ENCODE results near the gene LSM4. TPM values are rescaled to one million over a fixed set of nuclear protein-coding genes. Genes with fewer than 3 reads are reported as not detected.

The LSM4 gene
- polyA plus RNA-seq, 1 experiment: 69.3 TPM

DNA sequence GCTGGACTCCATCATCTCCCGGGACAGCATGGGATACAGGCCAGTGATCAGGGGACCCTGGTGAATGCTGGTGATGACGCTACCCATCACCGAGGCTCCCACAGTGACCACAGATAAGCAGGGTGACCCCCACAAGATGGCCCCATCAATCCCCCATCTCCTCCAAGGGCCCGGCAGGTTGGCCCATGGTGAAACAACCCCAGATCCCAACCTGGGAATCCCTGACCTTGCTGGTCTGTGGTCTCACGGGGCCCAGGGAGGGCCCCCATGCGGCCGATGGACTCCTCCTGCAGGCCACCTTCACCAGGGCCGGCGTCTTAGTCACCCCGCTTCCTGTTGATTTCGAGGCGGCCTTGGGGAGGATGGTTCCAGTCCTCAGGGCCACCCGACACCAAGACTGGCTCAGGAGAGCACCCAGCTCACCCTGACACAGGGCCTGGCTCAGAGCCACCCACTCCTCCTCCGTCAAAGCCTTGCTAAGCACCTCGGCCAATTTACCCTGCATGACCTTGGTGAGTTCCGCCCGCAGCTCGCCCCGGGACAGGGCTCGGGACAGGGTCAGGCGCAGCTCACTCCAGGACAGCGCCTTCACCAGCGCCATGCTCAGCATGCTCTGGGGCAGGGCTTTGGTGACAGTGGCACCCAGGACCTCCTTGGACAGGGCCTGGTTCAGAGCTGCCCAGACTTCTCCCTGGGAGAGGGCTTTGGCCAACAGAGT, 58.6 kb downstream of the LSM4 start:
- no peak for DNase-seq (ENCODE audit: low read depth, low spot score)
- no peaks in the 10 kb centered on the region; the same call in 1 of the 2 replicates for H3K9me3 ChIP-seq (ENCODE audit: control insufficient read depth, insufficient read depth, low read length)
- H3K4me3 ChIP-seq (ENCODE audit: low read depth, low read length): no peak overlapping the region
- POLR2A ChIA-PET: interaction anchor here (2.1 kb wide), 1 partner anchor 17 kb away, joined by 5 read pairs; the partner anchor contains the start of gene JUND
- H3K27me3 ChIP-seq (ENCODE audit: control insufficient read depth, insufficient read depth, low read length): no peaks in the 10 kb centered on the region
- no peak overlapping the region for H3K27ac ChIP-seq (ENCODE audit: low read depth, low read length)
- TF ChIP-seq, protein P1, sequence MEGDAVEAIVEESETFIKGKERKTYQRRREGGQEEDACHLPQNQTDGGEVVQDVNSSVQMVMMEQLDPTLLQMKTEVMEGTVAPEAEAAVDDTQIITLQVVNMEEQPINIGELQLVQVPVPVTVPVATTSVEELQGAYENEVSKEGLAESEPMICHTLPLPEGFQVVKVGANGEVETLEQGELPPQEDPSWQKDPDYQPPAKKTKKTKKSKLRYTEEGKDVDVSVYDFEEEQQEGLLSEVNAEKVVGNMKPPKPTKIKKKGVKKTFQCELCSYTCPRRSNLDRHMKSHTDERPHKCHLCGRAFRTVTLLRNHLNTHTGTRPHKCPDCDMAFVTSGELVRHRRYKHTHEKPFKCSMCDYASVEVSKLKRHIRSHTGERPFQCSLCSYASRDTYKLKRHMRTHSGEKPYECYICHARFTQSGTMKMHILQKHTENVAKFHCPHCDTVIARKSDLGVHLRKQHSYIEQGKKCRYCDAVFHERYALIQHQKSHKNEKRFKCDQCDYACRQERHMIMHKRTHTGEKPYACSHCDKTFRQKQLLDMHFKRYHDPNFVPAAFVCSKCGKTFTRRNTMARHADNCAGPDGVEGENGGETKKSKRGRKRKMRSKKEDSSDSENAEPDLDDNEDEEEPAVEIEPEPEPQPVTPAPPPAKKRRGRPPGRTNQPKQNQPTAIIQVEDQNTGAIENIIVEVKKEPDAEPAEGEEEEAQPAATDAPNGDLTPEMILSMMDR (IDR thresholded peaks at IDR 0.05; ENCODE audit: low read depth, low read length): no peak
- CTCF ChIA-PET: no interaction called here

DNA sequence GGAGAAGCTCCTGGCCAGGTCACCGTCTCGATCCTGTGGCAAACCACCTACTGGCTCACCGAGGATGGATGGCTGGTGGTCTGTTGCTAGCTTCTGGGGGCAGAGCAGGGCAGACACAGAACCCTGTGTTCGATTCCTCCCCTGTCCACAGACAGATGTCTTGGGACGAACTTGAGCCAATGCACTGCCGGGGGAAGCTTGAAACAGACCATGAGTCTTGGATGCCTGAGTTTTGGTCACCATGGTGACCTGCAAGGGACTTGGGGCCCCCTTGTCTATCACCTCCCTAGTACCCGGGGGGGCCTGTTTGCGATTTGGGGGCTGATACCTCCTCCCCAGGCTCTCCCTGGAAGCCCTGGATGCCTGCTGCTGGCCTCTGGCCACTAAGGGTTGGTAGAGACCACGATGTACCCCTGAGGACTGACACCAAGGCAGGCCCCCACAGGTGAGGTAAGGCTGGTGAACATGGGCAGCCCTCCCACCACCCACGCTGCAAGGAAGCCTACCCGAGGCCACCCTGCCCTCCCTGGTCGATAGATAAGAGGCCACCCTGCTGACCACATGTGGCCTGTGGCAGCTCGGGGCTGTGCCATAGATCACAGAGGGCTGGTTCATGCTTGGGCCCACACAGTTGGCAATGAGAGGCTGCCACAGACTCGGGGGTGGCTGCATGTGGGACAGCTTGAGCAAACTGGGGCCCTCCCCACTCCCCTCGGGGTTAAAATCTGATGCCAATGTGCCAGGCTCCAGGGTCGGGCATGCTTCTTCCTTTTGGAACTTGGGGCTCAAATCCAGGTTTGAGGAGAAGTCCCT, 59.3 kb downstream of the LSM4 start:
- no peak for DNase-seq (ENCODE audit: low read depth, low spot score)
- ChIA-PET CTCF (interaction anchor here (0.5 to 1.3 kb wide), 4 partner anchors 12 to 95 kb away, joined by 3 to 5 read pairs (median 4); no protein-coding TSS in a partner anchor), POLR2A (interaction anchor here (0.5 to 2.1 kb wide), 3 partner anchors 18 to 543 kb away, joined by 4 to 5 read pairs (median 5); partner anchors contain the start of genes JUND and MPV17L2)
- TF ChIP-seq, protein P1 (IDR thresholded peaks at IDR 0.05; ENCODE audit: low read depth, low read length): no peak
- Histone ChIP-seq H3K9me3 (ENCODE audit: control insufficient read depth, insufficient read depth, low read length) (no peaks in the 10 kb centered on the region; the same call in 1 of the 2 replicates), H3K27ac (ENCODE audit: low read depth, low read length) (no peak overlapping the region), H3K4me3 (ENCODE audit: low read depth, low read length) (no peak overlapping the region), H3K27me3 (ENCODE audit: control insufficient read depth, insufficient read depth, low read length) (no peaks in the 10 kb centered on the region)

DNA sequence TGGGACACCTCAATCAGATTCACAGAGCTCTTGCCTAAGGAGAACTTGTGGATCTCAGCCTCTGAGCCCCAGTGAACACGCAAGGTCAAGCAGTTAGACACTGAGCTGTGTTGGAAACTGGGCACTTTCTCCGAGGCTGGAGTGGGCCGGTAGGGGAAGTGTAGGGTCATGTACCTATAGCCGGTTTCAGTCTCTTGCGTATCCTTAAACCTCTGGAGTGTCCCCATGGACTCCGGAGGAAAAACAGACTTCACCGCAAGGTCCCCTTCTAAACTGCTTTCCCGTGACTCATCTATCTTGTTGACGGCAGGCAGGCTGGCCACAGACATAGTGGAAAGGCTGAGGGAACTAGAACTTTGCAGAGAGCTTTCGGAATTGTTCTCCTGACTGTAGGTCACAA, 60.0 kb downstream of the LSM4 start:
- ChIA-PET CTCF (interaction anchor here (0.5 to 1.3 kb wide), 4 partner anchors 11 to 94 kb away, joined by 3 to 5 read pairs (median 4); no protein-coding TSS in a partner anchor), POLR2A (interaction anchor here (0.5 to 2.1 kb wide), 3 partner anchors 19 to 544 kb away, joined by 4 to 5 read pairs (median 5); partner anchors contain the start of genes JUND and MPV17L2)
- TF ChIP-seq, protein P1 (IDR thresholded peaks at IDR 0.05; ENCODE audit: low read depth, low read length): no peak
- no peak overlapping the region for H3K27ac ChIP-seq (ENCODE audit: low read depth, low read length)
- no peaks in the 10 kb centered on the region for H3K27me3 ChIP-seq (ENCODE audit: control insufficient read depth, insufficient read depth, low read length)
- H3K4me3 ChIP-seq (ENCODE audit: low read depth, low read length): no peak overlapping the region
- H3K9me3 ChIP-seq (ENCODE audit: control insufficient read depth, insufficient read depth, low read length): no peaks in the 10 kb centered on the region; the same call in 1 of the 2 replicates
- no peak for DNase-seq (ENCODE audit: low read depth, low spot score)

DNA sequence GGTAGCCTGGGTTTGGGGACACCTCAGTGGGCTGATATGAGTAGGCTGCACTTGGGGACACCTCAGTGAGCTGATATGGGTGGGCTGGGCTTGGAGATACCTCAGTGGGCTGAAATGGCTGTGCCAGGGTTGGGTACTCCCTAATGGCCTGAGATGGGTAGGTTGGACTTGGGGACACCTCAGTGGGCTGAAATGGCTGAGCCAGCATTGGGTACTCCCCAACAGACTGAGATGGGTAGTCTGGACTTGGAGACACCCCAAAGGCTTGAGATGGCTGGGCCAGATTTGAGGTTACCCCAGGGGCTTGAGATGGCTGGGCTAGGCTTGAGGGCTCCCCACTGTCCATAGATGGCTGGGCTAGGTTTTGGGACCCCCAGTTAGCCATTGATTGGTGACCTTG, 60.7 kb downstream of the LSM4 start:
- CTCF ChIA-PET: interaction anchor here (0.7 to 1.1 kb wide), 2 partner anchors 11 to 17 kb away, joined by 3 to 5 read pairs; no protein-coding TSS in a partner anchor
- Histone ChIP-seq H3K27ac (ENCODE audit: low read depth, low read length) (no peak overlapping the region), H3K9me3 (ENCODE audit: control insufficient read depth, insufficient read depth, low read length) (no peaks in the 10 kb centered on the region; the same call in 1 of the 2 replicates), H3K27me3 (ENCODE audit: control insufficient read depth, insufficient read depth, low read length) (no peaks in the 10 kb centered on the region), H3K4me3 (ENCODE audit: low read depth, low read length) (no peak overlapping the region)
- no peak for DNase-seq (ENCODE audit: low read depth, low spot score)
- POLR2A ChIA-PET: interaction anchor here (2.1 kb wide), 1 partner anchor 19 kb away, joined by 5 read pairs; the partner anchor contains the start of gene JUND
- TF ChIP-seq, protein P1 (IDR thresholded peaks at IDR 0.05; ENCODE audit: low read depth, low read length): no peak

Data from AG04450 (cell line).